Measurements from ENCODE around the gene CERS6. TPM values are rescaled to one million over a fixed set of nuclear protein-coding genes. Genes with fewer than 3 reads are reported as not detected.
"Not testable (repeated sequence)": the region's sequence is repeated elsewhere in the genome, so short reads cannot be mapped to it uniquely, and the experiment has no call there.

The CERS6 gene
- total RNA-seq, 1 experiment from 2014 or later, result 32.0 TPM

DNA sequence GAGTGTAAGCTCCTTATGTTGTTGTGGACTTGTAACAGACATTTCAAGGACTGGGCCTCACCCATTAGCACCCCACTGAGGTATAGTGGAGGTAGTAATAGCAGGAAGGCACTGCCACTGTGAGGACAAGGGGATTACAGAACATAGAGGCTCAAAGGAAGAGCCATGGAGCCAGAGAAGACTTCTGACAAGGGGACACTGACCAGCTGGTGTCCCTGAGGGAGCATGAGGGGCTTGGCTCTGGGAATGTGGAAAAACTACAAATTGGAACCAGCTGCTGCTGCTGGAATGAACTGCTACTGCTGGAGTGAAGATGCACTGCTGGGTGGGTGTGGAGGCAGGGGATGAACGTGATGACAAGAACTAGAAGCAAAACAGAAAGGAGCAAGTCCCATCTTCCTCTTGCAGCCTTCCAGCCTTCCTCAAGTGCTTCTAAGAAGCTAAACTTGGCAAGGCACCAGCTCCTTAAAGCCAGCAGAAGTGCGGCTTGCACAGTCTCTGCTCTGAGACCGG, 179.0 kb downstream of the CERS6 start:
- DNase-seq (ENCODE audit: low spot score), result no peak

DNA sequence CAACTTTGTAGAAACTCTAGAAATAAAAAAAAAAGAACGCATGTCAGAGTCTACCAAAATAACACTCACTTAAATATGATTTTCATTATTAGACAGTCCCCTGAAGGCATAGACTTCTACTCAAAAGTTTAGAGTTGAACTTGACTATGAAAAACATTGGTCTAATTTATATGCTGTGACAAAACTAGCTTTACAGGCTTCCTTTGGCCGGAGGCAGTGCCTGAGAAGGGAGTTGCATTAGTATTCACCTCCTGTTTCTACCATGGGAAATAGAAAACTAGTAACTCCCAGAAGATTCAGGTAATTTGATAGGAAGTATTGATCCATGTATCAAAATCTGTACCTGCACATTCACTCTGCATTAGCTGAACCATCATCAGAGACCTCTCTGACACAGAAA, 182.9 kb downstream of the CERS6 start:
- DNase-seq (ENCODE audit: low spot score), result no peak

DNA sequence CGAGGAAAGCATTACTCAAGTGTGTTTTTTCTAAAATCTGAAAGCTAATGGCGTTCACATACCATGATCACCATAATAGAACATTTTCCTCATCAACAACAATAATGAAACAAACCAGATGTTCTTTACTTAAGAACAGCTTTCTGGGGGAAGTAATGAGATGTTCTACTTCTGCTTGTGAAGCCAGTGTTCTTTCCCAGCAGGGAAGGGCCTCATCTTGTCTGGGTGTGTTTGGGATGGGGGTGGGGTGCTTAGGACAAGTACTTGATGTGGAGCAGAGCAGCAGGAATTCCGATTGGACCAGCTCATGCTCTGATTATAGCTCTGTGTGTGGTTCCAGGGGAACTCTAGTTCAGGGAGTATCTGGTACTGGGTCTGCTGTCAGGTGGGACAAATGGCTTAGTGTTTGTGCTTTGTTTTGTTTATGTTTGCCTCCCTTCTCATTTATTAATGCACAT, 183.4 kb downstream of the CERS6 start:
- no peak for DNase-seq (ENCODE audit: low spot score)

DNA sequence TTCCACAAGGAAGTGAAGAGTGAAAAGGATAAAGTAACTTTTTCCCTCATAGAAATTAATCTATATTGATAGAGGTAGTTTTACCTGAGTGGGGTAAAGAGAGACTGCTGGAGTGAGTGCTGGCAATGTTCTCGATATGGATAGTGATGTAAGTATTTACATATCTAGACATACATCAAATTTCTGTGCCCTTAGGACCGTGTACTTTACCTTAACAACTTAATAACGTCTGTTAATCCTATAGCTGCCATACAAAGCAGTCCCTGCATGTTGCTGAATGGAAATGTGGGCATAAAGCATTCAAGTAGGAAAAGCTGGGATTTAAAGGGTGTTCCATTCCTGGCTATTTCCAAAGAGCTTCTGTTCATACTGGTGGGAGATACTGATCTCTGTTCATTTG, 184.0 kb downstream of the CERS6 start:
- DNase-seq (ENCODE audit: low spot score), result no peak

DNA sequence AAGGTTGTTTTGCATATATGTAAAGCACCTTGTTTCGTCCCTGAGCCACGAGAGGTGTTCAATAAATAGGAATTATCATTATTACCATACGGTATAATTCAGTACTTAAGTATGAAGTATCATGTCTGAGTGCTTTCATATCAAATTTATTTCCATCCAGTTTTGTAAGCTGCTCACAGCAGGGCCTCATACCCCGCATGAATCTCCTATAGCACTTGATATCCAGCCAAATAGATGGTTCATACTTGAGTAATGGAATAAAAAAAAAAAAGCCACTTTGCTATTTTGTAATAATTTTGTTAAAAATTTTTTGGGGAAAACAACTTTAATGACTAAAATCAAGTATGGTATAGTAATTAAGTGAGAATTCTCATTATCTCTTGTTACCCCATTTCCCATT, 185.6 kb downstream of the CERS6 start:
- DNase-seq (ENCODE audit: low spot score), result no peak

DNA sequence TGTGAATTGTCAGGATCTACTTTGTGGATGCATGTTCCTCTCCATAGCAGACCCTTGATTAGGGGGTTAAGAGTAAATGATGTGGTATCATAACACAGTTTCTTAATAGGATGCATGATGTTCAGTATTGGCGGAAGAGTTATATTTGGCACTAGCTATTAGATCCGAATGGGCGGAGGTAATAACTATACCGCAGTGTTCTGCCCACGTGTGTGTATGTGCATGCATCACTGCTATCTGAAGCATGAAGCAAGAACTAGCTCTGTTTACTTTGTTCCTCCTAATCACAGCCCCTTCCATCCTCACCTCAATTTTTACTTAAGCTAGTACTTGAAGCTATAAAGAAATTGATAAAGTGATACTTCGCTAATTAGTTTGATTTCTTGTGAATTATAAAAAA, 186.8 kb downstream of the CERS6 start:
- no peak for DNase-seq (ENCODE audit: low spot score)

DNA sequence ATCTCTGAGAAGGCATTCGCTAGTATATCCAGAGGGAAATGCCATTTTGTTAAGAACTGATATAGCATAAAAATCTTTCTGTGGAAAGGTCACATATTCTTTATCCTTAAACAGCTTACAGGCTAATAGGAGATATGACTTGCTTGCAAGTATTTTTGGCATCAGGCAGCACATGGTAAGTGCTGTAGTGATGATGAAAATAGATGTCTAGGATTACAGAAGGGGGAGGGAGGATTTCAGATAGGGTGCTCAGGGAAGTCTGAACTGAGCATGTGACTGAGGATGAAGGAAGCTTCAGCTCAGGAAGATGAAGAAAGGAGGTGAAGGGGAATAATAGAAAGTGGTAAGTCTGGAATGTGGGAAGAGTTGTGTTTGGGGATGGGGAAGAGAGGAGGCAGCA, 187.9 kb downstream of the CERS6 start:
- DNase-seq (ENCODE audit: low spot score), result no peak

DNA sequence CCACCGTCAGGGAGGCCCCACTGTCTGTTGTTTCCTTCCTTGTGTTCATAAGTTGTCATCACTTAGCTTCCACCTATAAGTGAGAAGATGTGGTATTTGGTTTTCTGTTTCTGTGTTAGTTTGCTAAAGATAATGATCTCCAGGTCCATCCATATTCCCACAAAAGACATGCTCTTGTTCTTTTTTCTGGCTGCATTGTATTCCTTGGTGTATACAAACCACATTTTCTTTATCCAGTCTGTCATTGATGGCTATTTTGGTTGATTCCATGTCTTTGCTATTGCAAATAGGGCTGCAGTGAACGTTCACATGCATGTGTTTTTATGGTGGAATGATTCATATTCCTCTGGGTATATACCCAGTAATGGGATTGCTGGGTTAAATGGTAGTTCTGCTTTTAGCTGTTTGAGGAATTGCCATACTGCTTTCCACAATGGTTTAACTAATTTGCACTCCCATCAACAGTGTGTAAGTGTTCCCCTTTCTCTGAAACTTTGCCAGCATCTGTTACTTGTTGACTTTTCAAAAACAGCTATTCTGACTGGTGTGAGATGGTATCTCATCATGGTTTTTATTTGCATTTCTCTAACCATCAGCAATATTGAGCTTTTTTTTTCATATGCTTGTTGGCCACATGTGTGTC, 189.7 kb downstream of the CERS6 start:
- no peak for DNase-seq (ENCODE audit: low spot score)

DNA sequence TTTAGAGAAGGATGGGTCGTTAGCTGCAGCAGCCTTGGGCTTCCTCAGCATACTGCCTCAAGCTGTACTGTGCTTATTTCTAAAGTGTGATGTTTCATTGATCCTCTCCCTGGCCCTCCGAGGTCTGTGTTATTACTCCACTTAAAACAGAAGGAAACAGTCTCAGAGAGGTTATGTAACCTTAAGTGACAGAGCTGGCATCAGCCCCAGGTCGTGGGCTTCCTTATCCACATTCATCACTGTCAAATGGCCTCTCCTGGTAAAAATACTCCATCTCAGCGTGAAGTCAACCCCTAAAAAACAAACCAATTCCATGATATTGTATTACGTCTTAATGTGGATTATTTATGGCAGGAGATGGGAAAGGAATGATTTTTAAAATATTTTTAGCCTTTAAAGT, 193.0 kb downstream of the CERS6 start:
- DNase-seq (ENCODE audit: low spot score), result no peak

DNA sequence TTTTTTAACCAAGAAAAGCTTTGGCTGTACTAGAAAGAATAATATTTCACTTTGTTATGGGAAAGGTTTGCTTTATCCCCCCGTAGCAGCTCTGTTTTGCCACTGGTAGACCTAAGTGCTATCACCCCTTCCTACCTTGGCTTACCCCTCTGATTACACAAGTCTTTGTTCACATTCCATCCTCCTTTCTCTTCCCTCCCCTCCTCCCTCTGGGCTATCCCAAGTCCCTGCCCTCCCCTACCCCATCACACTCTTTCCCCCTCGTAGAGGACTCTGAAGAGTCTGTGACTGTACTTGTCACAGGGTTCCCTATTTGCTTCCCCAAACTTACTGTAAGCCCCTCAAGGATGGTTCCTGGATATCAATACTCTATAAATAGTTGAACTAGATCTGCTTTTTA, 193.5 kb downstream of the CERS6 start:
- no peak for DNase-seq (ENCODE audit: low spot score)

DNA sequence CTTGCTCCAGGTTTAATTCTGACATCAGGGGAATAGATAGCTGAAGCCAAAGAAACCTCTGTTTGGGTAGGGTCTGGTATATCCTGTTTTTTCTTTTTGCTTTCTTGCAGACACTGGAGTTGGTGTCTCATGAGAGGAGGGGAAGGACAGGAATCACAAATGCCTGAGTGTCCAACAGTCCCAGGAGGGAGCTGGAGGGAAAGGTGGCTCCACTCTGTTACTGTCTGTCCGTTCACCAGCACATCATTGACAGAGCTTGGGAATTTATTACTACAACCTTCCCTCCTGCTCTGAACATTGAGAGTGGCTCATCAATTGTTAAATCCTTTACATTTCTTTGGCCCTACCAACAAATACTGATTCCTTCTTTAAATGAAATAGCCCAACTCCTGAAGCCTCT, 194.1 kb downstream of the CERS6 start:
- DNase-seq (ENCODE audit: low spot score), result no peak

DNA sequence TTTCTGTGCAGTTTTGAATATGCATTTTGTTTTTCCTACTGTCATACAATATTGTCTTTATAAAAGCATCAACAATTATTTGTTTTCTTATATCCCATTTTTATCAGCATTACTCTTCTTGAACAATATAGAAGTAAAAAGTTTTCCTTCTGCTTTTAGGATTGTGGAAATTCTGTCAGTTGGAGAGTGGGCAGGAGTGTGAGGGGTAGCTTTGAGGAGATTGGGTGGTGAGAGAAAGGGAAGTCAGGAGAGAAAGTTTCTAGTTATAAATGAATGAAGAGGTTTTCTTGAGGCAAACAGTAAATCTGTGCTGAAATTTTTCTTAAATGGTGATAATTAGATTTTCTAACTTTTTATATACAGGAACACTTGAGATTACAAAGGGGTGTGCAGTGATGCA, 194.7 kb downstream of the CERS6 start:
- DNase-seq (ENCODE audit: low spot score), result no peak

DNA sequence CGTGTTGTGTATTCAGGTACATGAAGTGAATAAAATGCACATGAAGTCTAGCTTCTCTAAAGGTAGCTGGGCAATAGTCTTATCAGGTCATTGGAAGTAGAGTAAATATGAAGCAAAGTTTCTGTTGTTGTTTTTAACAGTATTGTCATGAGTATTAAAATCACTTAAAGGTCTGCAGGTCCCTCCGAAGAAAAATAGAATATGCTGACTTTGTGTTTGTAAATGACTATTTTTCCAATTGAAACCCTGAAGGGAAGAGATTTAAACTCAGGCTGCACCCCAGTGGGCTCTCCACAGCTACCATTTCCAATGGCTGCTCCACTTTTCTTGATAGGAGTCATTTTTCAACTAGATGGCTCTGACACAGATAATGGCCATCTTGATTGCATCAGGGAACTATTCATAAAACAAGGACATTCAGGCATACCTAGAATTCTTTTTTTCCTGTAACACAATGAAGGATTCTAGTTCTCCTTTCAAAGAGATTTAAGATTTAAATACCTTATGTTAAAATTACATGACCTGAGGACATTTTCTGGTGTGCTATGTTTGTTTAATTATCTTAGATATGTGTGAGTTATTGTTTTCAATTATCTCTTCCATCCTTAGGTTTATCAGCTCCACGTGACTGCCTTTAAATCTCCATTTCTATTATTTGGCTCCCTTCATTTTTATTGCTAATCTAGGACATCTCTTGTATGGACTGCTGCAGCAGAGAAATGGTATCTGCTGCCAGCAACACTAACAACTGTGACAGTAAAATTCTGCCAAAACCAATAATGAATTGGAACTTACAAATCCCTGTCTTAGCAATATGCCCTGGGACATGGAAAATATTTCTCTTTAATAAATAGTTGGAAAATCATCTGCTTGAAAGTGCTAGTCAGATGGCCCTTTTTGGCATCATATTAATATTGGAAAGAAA, 197.2 kb downstream of the CERS6 start:
- DNase-seq (ENCODE audit: low spot score), result no peak

DNA sequence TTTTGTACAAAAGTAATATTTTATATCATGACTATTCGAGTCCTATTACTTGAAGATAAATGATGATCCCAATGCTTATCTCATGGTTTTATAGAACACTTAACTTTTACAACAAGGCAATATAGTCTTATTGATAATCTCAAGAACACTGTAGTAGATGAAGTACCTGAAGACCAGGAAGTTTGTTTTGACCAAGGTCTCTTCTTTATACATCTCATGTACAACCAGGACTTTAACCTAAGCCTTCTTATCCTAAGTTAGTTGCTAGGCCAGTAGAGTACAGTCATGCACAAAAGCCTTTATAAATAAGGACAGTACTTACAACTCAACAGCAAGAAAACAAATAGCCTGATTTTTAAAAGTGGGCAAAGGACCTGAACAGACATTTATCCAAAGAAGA, 198.6 kb downstream of the CERS6 start:
- no peak for DNase-seq (ENCODE audit: low spot score)

DNA sequence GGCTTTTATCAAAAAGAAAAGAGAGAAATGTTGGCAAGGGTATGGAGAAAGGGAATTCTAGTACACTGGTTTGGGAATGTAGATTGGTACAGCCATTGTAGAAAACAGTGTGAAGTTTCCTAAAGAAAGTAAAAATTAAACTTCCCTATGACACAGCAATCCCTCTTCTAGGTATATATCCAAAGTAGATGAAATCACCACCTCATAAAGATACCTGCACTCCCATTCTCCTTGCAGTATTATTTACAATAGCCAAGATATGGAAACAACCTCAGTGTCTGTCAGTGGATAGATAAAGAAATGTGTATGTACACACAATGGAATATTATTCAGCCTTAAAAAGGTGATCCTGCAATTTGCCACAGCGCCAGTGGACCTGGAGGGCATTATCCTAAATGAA, 199.1 kb downstream of the CERS6 start:
- no peak for DNase-seq (ENCODE audit: low spot score)

DNA sequence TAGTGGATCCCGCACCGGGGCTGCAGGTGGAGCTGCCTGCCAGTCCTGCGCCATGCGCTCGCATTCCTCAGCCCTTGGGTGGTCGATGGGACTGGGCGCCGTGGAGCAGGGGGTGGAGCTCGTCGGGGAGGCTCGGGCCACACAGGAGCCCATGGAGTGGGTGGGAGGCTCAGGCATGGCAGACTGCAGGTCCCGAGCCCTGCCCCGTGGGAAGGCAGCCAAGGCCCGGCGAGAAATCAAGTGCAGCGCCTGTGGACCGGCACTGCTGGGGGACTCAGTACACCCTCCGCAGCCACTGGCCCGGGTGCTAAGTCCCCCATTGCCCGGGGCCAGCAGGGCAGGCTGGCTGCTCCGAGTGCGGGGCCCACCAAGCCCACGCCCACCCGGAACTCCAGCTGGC, 201.3 kb downstream of the CERS6 start:
- DNase-seq (ENCODE audit: low spot score), result not testable (repeated sequence)

DNA sequence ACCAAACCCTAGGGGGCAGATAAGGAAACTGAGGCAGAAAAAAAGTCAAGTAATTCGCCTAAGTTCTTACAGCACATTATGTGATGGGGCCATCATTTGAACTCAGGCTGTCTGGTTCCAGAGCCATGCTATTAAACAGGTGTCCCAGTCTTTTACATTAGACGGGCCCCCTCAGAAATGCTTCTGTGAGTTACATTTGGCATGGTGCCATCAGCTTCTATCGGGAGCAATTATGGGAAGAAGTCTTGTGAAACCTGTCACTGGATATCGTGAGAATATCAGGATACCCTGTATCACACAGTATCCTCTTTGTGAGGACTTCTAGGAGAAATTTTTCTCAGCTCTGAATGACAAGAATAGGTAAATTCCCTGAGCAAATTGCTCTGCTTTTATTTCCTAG, 202.6 kb downstream of the CERS6 start:
- DNase-seq (ENCODE audit: low spot score), result no peak

DNA sequence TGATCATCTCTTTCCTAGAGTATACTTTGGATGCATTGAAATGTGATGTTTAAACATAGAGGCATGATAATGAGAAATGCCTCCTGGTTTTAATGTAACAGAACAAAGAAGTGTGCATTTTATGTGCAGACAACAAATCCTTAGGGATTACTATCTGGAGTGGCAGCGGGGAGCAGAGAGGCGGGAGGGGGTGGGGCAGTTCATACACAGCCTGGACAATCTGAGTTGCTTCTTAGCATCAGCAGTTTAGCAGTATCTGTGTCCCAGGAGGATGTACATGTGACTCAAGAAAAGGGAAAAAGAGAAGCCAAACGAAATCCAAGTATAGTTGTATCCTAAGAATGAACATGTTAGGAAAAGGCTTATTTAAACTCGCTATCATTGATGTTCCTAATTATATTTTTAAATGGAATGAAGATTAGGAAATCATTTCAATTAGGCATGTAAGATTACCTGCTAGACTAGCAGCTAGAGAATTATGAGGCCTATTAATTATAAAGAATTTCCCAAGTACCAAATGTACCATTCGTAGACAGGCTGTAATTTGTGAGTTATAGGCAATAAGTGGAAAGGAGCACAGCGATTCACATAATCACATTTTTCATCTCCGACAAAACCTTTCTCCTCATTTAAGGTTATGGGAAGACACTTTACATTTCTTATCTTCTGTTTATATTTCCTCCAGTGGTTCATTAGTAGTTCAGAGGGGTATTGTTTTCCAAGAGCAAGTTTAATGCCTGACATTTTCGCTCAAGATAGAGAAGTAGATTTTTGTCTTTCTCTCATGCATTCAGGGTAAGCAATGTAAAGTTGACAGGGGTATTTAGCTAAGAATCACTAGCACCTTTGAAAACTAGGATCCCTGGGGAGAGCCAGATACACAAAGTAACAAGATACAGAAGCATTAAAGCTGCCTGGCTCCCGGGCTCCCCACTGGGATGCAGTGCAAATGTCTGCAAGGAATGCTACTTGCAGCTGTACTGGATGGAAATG, 205.1 kb downstream of the CERS6 start:
- no peak for DNase-seq (ENCODE audit: low spot score)

DNA sequence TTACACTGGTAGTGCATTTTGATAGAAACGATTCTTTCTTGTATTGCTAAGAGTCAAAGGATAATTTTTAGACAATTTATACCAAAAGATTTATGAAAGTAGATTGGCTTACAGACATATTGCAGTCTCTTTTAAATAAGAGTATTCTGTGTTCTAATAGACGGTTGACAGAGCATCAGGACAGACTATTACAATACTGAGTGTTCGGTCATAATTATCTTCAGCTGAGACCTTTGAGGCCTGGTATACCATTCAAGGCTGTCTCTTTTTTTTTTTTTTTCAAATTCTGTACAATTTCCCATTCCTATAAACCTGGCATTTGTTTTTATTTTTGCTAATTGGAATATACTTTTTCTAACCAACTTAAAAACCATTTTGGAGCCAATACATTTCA, 205.8 kb downstream of the CERS6 start:
- no peak for DNase-seq (ENCODE audit: low spot score)

DNA sequence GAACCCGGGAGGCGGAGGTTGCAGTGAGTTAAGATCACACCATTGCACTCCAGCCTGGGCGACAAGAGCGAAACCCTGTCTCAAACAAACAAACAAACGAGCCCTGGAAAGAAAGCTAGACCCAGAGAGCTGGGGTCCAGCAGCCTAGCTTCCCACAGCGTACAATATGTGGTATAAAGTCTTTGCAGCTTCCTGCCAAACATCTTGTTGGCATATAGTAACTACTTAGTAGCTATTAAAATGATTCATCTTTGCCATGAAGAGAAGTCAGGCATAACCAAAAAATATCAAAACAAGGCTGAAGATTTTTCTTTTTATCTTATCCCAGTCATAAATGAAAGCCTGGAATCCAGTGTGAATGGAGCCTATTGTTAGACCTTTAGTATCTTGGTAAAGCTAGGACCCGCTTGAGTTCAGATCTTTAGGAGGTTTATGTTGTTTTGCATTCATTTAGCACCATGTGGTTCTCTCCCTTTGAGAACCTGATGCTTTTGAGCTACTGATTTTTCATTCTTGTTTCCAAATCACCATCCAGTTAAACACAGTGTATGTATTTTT, 206.7 kb downstream of the CERS6 start:
- no peak for DNase-seq (ENCODE audit: low spot score)

DNA sequence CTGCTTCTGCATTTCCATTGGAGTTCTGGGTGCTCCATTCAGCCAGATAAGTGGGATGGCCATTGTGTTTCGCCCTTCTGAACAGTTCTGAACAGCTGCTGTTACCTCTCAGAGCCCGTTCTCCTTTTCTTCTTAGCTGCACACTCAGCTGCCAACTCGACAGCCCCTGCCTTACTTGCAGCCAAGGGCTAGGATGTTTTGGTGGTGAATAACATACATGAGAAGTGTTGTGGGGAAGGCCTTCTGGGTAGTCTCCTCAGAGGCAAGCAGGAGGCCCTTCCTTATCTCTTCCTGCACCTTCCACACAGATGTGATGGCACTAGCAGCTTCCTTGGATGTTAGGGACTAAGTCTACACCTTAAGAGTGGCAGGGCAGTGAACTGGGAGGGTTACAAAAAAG, 207.9 kb downstream of the CERS6 start:
- no peak for DNase-seq (ENCODE audit: low spot score)

Measured in HT-29 (cell line).